Measurements from ENCODE around the gene RNF44.

Gene RNF44

DNA sequence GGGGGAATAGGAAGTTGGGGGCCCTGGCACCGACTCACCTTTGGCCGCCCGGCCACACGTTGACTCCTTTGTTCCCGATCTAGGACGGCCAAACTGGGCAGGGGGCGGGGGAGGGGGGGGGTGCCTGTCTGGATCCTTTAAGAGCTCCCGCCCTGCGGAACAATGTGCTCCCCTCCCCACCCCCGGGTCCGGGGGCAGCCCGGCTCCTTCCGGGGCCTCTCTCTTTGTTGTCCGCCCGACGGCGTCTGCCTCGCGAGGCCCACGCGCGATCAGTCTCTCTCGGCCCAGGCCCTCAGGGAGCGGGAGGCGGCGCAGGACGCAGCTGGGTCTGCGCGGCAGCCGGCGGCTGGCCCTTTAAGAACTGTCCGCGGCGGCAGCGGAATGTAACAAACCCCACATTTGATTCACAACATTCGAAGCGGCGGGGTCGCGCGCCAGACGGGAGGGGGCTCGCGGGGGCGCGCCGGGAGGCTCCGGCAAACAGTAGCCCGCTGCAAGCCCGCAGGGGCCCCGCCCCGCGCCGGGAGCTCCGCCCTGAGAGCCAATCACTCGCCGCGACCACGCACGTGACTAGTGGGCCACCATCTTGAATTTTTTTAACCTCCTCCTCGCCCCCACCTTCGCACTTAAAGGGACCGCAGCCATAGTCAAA, at the start of gene RNF44:
RNF44 (minus strand) TSS at position 501 of the 652 bp plus-strand sequence. CDS start 4,930 bp downstream, outside the sequence.
- peak; percentile 71 for FAIRE-seq

DNA sequence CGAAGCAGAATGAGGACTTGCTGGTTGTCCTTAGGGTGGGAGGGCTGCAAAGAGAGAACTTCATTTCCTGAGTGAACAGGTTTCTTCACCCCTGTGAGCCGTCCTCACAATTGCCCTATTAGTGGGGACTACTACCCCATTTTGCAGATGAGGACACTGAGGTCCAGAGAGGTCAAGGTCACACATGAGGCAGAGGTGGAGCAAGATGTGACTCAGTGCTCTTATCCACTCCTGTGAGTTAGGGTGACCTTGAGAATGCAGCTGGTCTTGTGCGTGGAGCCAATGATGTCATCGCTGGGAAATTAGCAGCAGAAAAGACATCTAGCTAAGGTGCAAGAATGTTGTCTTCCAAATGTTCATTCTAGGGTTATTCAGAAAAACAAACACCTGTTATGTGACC, 45.9 kb upstream of the RNF44 start:
- FAIRE-seq: no peak

DNA sequence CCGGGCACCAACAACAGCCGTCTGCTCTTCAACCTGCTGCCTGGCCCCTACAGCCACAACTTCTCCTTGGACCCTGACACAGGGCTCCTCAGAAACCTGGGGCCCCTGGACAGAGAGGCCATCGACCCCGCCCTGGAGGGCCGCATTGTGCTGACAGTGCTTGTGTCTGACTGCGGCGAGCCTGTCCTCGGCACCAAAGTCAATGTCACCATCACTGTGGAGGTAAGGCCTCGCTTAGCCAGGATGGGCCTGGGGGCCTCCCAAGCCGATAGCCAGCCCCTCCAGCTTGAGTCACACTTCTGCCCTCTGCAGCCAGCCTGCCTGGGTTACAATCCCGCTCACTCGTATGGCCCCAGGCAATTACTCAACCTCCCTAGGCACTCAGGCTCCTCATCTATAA, 44.2 kb upstream of the RNF44 start:
- no peak for FAIRE-seq

DNA sequence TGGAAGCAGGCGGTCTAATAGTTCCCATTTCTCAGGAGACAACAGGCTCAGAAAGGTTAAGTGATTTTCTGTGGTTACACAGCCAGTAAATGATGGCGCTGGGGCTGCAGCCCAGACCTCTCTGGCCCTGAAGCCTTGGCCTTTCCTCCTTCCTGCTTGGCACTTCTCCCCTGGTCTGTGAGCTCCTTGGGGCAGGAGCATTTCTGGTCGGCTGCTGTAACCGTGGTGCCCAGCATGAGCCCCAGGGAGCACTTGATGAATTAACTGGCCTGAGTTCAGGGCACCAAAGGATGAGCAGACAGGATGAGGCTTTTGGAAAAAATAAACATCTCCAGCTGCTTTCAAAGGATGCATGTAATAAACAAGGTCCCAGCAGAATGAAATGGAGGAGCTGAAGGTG, 42.1 kb upstream of the RNF44 start:
- no peak for FAIRE-seq

DNA sequence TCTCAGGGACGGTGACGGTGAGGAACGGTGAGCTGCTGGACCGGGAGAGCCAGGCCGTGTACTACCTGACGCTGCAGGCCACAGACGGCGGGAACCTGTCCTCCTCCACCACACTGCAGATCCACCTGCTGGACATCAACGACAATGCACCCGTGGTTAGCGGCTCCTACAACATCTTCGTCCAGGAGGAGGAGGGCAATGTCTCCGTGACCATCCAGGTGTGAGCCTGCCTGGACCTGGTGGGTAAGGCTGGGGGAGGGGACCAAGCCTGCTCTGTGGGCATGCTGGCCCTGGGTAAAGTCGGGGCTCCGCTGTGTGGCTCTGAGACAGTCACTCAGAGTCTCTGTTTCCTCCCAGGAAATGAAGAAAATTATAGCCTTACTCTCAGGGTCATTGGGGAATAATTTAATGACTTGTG, 41.2 kb upstream of the RNF44 start:
- FAIRE-seq: no peak

DNA sequence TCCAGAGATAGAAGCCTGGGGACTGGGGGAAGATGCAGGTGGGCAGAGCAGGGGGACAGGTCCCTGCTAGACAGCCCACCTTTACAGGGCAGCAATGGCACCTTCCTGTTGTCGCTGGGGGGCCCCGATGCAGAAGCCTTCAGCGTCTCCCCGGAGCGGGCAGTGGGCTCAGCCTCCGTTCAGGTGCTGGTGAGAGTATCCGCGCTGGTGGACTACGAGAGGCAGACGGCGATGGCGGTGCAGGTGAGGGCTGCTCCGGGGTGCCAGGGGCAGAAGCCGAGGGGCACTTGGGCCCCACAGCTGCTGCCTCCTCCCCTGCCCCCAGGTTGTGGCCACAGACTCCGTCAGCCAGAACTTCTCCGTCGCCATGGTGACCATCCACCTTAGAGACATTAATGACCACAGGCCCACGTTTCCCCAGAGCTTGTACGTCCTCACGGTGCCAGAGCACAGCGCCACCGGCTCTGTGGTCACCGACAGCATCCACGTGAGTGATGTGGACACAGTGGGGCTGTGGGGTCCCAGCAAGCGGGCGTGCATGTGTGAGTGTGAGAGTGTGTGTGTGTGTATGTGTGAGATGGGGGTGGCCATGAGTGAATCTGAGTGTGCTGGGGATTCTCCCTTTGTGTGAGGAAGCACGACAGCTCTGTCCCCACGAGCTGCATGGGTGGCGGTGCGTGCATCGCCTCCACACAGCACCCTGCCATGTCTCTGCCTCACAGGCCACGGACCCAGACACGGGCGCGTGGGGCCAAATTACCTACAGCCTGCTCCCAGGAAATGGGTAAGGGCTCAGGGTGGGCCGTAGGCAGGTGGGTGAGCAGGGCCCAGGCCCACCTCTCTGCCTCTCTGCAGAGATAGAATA, 40.3 kb upstream of the RNF44 start:
- no peak for FAIRE-seq

DNA sequence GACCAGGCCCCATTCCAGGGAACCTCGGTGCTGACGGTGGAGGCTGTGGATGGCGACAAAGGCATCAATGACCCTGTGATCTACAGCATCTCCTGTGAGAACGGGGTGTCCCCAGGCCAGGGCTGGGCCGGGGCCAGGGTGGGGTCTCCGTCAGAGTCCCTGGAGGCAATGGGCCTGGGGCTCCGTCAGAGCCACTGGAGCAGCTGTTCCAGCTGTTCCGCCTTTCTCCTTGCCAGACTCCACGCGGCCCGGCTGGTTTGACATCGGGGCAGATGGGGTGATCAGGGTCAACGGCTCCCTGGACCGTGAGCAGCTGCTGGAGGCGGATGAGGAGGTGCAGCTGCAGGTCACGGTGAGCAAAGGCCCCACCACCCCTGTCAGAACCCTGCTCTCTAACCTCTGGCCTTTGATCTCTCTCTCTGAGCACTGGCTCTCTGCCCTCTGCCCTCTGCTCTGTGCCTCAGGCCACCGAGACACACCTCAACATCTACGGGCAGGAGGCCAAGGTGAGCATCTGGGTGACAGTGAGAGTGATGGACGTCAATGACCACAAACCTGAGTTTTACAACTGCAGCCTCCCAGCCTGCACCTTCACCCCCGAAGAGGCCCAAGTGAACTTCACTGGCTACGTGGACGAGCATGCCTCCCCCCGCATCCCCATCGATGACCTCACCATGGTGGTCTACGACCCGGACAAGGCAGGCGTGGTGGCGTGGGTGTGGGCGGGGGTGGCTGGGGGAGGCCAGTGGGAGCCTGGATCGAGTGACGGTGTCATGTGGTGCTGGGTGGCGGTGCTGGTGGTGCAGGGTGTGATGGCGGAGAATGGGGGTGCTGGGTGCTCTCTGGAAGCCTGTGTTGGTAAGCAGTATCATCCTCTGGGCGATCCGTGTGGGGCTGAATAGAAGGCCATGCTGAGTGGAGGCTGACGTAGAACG, 38.6 kb upstream of the RNF44 start:
- FAIRE-seq: no peak

DNA sequence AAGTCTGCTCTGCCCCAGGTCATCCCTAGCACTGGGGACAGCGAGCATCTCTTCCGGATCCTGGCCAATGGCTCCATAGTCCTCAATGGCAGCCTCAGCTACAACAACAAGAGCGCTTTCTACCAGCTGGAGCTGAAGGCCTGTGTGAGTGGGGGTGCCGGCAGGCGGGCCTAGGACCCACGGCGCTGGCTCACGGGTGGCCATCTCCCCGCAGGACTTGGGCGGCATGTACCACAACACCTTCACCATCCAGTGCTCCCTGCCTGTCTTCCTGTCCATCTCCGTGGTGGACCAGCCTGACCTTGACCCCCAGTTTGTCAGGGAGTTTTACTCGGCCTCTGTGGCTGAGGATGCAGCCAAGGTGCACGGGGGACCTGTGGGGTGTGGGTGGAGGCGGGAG, 37.9 kb upstream of the RNF44 start:
- FAIRE-seq: no peak

DNA sequence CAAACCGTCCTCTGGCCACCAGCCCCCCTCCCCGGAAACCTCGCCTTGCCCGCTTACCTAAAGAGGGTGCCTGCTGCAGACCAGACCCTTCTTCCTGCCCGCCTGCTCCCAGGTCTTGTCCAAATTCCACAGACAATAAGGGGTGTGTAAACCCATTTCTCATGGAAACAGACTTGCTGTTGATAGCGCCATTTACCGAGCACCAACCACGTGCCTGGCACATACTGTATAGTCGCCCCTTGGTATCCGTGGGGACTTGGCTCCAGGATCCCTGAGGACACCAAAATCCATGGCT, 37.0 kb upstream of the RNF44 start:
- FAIRE-seq: no peak

DNA sequence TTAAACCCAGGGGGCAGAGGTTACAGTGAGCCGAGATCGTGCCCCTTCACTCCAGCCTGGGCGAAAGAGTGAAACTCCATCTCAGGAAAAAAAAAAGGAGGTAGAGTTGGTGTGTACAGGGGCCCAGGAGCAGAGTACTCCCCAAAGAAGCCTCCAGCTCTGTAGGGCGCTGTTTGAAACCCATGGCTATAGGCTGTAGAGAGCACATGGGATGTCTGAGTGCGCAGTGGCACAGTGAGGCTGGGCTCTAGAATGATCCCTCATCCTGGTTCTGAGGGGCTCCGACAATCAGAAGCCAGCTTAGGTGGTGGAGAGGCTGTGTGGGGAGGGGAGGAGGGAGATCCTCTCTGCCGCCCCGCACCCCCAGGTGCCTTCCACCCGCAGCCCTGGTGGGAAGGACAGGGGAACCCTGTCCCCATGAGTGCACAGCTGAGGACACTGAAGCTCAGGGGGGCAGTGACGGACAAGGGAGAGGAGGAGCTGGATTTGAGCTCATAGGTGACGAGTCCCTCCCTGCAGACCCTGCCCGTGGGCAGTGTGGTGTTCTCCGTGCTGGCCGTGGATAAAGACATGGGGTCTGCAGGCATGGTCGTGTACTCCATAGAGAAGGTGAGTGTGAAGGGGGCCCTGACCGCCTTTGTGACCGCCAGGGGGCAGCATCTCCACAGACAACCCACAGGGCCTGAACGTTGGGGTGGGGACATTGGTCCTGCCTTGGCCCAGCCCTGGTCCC, 36.5 kb upstream of the RNF44 start:
- FAIRE-seq: no peak

DNA sequence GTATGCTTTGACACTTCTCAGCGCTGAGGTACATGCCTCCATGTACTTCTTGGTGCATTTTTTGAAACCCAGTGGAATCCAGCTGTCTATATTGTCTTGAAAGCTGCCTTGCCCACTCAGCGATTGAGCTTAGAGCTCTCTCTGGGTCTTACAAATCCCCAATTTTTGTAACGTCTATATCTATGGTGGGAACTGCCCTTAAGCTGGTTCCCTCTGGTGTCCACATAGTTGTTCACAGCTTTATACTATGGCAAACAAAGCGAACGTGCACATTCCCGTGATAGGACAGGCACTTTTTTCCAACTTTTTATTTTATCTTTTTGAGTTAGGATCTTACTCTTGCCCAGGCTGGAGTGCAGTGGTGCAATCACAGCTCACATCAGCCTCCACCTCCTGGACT, 32.8 kb upstream of the RNF44 start:
- FAIRE-seq: no peak

DNA sequence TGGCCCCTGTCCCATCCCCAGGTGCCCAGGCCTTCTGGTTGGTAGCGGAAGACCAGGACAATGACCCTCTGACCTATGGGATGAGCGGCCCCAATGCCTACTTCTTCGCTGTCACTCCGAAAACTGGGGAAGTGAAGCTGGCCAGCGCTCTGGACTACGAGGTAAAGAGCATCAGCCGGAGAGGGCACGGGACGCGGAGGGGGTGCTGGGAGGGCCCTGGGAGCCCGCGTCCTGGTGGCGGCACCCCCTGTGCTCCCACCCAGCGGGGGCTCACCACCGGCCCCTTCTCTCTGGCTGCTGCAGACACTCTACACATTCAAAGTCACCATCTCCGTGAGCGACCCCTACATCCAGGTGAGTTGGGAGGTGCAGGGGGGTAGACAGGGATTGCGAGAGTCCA, 31.5 kb upstream of the RNF44 start:
- no peak for FAIRE-seq

DNA sequence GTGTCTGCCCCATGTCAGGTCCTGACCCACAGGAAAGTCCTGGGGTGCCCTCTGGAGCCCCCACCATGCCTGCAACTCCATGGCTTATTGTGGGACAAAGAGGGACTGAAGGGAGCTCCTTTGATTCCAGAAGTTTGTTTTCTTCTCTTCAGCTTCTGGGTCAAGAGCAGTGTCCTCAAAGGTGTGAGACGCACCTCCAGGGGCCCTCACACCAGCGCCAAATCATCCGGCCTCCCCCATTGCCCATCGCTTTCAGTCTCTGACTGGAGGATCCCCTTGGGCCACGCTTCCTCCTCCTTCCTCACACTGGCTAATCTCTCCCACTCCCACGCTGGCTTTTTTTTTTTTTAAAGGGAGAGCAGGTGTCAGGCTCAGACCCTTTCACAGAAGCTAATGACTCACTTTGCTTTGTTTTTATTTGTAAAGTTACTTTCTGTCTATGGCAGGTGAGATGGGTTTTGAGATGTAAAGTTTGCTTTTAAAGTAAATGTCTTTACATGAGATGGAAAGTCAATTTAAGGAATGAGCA, 28.6 kb upstream of the RNF44 start:
- FAIRE-seq: no peak

DNA sequence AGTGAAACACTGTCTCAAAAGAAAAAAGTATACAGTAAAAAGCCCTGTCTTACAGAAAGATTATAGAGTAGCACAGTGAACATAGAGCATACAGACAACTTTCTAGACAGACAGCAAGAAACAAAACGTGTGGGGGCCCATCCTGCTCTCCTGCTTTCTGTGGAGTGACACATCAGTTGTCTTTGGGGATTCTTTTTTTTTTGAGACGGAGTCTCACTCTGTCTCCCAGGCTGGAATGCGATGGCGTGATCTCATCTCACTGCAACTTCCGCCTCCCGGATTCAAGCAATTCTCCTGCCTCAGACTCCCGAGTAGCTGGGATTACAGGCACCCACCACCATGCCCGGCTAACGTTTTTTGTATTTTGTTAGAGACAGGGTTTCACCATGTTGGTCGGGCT, 26.8 kb upstream of the RNF44 start:
- no peak for FAIRE-seq

DNA sequence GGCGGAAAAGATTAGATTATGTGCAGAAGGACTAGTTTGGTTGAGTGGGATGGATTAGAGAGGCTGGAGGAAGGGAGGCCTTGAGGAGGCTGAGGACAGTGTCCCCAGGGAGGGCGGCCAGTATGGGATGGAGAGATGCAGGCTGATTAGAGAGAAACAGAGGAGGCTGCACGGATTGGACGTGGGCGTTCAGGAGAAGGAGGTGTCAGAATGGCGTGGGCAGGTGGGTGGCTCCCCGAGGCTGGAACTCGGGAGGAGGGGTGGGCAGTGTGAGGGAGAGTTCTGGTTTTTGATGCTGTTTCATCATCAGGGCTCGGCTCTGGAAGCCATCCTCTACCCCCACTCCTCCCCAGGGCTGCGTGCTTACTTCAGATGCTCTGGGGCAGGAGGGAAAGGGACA, 25.0 kb upstream of the RNF44 start:
- FAIRE-seq: no peak

DNA sequence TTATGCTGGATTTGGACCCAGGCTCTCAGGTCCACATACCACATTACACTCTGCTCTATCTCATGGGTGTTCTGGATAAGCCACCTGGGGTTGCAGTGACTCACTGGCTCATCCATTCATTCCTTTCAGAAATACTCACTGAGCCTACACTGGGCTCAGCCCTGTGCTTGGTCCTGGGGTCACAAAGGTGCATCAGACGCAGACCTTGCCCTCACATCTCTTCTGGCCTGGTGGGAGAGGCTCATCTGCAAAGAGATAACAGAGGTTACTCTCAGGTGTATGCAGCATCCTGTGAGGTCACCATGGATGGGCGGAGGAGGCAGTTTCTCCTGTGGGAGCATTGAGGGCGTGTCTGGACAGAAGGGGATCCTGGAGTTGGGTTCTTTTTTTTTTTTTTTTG, 24.1 kb upstream of the RNF44 start:
- no peak for FAIRE-seq

DNA sequence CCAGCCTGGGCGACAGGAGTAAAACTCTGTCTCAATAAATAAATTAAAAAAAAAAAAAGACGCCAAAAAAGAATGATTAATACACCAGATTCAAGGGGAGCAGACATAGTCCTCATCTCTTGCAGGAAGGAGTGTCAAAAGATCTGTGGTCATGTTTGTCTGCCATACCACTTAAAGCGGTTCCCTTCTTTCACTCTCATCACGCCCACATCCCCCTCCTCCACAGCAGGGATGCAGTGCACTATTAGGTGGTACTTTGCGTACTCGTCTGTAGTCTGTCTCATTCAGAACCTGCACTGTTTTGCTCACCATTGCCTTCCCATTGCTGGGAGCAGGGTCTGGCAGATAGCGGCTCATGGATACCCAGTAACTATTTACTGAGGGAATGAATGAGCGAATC, 23.2 kb upstream of the RNF44 start:
- no peak for FAIRE-seq

DNA sequence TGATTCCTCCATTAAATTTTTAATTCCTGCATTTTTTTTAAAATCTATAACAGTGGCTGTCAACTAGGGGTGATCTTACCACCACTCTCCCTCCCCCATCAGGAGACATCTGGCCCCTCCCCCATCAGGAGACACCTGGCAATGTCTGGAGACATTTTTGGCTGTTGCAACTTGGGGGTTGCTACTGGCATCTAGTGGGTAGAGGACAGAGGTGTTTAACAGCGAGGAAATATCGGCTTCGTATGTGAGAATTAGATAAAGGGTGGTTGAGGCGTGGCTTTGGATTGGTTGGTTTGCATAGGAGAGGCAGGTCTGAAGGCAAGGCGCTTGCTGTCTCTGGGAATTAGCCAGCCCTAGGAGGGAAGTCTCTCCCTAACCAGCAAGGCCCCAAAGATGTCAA, 22.5 kb upstream of the RNF44 start:
- FAIRE-seq: no peak

DNA sequence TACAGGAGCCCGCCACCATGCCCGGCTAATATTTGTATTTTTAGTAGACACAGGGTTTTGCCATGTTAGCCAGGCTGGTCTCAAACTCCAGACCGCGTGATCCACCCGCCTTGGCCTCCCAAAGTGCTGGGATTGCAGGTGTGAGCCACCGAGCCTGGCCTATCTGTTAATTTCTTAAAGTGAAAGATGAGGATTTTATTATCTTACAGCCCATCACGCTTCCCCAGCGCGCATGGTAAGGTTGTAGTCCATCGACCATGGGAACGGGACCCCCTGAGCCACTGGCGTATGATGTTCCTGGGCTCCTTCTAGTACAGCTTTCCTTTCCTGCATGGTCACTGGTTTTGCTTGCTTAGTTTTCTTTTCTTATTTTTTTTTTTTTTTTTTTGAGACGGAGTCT, 20.6 kb upstream of the RNF44 start:
- no peak for FAIRE-seq

DNA sequence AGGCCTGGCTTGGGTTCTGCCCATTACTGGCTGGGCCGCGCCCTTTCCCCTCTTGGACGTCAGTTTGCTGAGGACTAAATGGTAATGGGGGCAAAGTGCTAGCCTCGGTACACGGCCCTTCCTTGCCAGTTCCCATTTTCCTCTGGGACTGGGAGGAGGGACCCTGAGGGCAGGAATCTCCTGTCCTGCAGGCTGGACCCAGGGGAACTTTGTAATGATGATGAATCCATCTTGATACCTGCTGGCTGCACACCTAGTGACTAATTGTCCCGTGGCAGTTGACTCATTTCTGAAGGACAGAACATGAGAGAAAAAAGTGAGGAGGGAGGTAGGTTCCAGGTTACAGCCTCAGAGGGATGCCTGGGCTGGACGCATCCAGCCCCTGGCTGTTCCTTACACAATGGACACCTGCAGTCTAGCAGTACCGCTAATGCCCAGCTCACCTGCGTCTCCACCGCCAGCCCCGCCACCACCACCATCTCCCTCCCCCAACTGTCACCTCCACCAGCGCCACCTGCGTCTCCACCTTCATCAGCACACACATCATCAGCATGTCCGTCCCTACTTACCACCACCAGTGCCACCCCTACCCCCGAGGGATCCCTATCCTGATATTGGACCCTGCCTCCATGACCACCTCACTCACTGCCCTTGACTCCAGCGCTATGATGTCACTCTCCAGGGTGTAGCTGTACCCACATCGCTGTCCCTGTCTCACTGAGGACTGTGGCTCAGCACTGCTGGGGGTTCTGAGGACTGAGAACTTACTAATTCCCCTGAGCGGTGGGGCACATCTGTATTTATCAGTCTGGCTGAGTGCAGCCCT, 16.3 kb upstream of the RNF44 start:
- FAIRE-seq: no peak

DNA sequence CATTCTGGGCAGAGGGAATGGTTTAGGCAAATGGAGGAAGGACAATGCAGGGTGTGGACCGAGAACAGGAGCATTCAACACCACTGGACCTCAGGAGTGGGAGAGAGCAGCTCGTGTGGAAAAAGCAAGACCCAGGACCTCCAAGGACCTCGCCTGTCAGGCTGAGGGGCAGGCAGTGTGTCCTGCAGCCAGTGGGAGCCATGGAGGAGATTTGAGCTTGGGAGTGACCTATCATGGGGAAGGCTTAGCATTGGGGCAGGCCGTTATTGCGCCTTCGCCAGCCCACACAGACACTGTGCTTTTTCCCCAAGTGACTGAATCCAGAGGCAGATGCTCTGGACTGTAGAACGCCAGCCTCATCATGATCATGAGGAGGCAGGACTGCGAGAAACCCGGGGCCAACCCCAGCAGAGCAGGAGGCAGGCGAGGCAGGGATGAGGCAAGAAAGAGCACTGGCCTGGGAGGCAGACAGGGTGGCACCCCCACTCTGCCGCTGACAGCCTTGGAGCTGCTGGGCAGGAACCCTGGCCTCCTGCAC, 15.2 kb upstream of the RNF44 start:
- FAIRE-seq: no peak

Data from islet of Langerhans (tissue), 1 donor.